Liver (tissue), 9 donors: ENCODE measurements around the gene SPHK2. TPM values are rescaled to one million over a fixed set of nuclear protein-coding genes. Genes with fewer than 3 reads are reported as not detected.
A peak's percentile ranks its signal among the peaks of the same experiment; 100 is the strongest.

Source experiments
- DNase-seq: peaks from one replicate; pipeline ENCODE4 v3.0.0-alpha.2; 2017; ENCODE audit warnings: low spot score
- H3K27ac ChIP-seq, 2 donors: one replicate each; pipeline ENCODE4 v1.7.0; 2013; ENCODE audit warnings: inconsistent platforms in 2 of 2, low read length in 2 of 2, control low read depth in 1 of 2, low read depth in 1 of 2, mild to moderate bottlenecking in 1 of 2
- H3K27me3 ChIP-seq, 4 donors: one replicate each; pipeline versions ENCODE4 v1.6.1 to v1.7.0; 2013; ENCODE audit warnings: low read length in 3 of 4, inconsistent platforms in 1 of 4, mild to moderate bottlenecking in 1 of 4, moderate library complexity in 1 of 4; ENCODE audit not compliant: control insufficient read depth in 4 of 4, insufficient read depth in 4 of 4
- H3K36me3 ChIP-seq, 4 donors: one replicate each; pipeline versions ENCODE4 v1.6.1 to v1.7.0; 2013; ENCODE audit warnings: low read length in 3 of 4, mild to moderate bottlenecking in 3 of 4, low read depth in 1 of 4, moderate library complexity in 1 of 4; ENCODE audit not compliant: control insufficient read depth in 4 of 4, insufficient read depth in 3 of 4
- H3K4me1 ChIP-seq, 4 donors: one replicate each; pipeline versions ENCODE4 v1.6.1 to v1.7.0; 2013; ENCODE audit warnings: low read length in 3 of 4, mild to moderate bottlenecking in 3 of 4, moderate library complexity in 1 of 4; ENCODE audit not compliant: control insufficient read depth in 4 of 4, insufficient read depth in 4 of 4
- H3K4me3 ChIP-seq, 3 donors: one replicate each; pipeline versions ENCODE4 v1.6.1 to v1.7.0; 2013; ENCODE audit warnings: low read length in 3 of 3, control low read depth in 1 of 3, low read depth in 1 of 3, mild to moderate bottlenecking in 1 of 3
- H3K9ac ChIP-seq, 2 donors: one replicate each; pipeline ENCODE4 v1.7.0; 2013; ENCODE audit warnings: low read length in 2 of 2, mild to moderate bottlenecking in 2 of 2, moderate library complexity in 2 of 2, control low read depth in 1 of 2, low read depth in 1 of 2
- H3K9me3 ChIP-seq, 4 donors: one replicate each; pipeline versions ENCODE4 v1.6.1 to v1.7.0; 2013; ENCODE audit warnings: low read length in 3 of 4; ENCODE audit not compliant: control insufficient read depth in 4 of 4
- ATF3 ChIP-seq: IDR thresholded peaks from 2 replicates; pipeline ENCODE4 v1.6.1; 2016; ENCODE audit warnings: antibody characterized with exemption
- EGR1 ChIP-seq, 2 donors: IDR thresholded peaks; 2 replicates each; pipeline ENCODE4 v1.6.1; 2016 to 2018; ENCODE audit warnings: antibody characterized with exemption in 2 of 2, low read depth in 2 of 2
- FOXA1 ChIP-seq: IDR thresholded peaks from 2 replicates; pipeline ENCODE4 v1.6.1; 2016; ENCODE audit warnings: antibody characterized with exemption
- FOXA2 ChIP-seq: IDR thresholded peaks from 2 replicates; pipeline ENCODE4 v1.6.1; 2016; ENCODE audit warnings: antibody characterized with exemption
- GABPA ChIP-seq, 2 donors: IDR thresholded peaks in 1 of 2; conservative IDR thresholded peaks in 1 of 2; 2 replicates each; pipeline ENCODE4 v1.6.1; 2016; ENCODE audit warnings: antibody characterized with exemption in 2 of 2, mild to moderate bottlenecking in 1 of 2, moderate library complexity in 1 of 2
- HNF4A ChIP-seq, 2 donors: conservative IDR thresholded peaks; 2 replicates each; pipeline ENCODE4 v1.6.1; 2016; ENCODE audit warnings: antibody characterized with exemption in 2 of 2, mild to moderate bottlenecking in 2 of 2
- HNF4G ChIP-seq: IDR thresholded peaks from 2 replicates; pipeline ENCODE4 v1.6.1; 2016; ENCODE audit warnings: antibody characterized with exemption
- JUND ChIP-seq, 2 donors: IDR thresholded peaks; 2 replicates each; pipeline ENCODE4 v1.6.1; 2016; ENCODE audit warnings: antibody characterized with exemption in 2 of 2
- NR2F2 ChIP-seq: IDR thresholded peaks from 2 replicates; pipeline ENCODE4 v1.6.1; 2016; ENCODE audit warnings: antibody characterized with exemption
- RAD21 ChIP-seq, 2 donors: IDR thresholded peaks; 2 replicates each; pipeline ENCODE4 v1.6.1; 2016; ENCODE audit warnings: antibody characterized with exemption in 2 of 2, mild to moderate bottlenecking in 2 of 2
- RXRA ChIP-seq, 2 donors: IDR thresholded peaks; 2 replicates each; pipeline ENCODE4 v1.6.1; 2017 to 2018; ENCODE audit warnings: antibody characterized with exemption in 2 of 2, mild to moderate bottlenecking in 1 of 2
- SP1 ChIP-seq: IDR thresholded peaks from 2 replicates; pipeline ENCODE4 v1.6.1; 2018; ENCODE audit warnings: antibody characterized with exemption, mild to moderate bottlenecking
- TAF1 ChIP-seq: conservative IDR thresholded peaks from 2 replicates; pipeline ENCODE4 v1.6.1; 2016; ENCODE audit warnings: antibody characterized with exemption, mild to moderate bottlenecking
- YY1 ChIP-seq: IDR thresholded peaks from 2 replicates; pipeline ENCODE4 v1.6.1; 2016; ENCODE audit warnings: antibody characterized with exemption, mild to moderate bottlenecking
- ZBTB33 ChIP-seq: IDR thresholded peaks from 2 replicates; pipeline ENCODE4 v1.6.1; 2016; ENCODE audit warnings: antibody characterized with exemption
- WGBS: extraction: QIAGEN DNeasy Blood & Tissue Kit; methylation state at CpG from one replicate; pipeline ENCODE4 v1.1.7; 2013; 5-methylcytosine and 5-hydroxymethylcytosine counted together
- polyA plus RNA-seq, 2 donors: library from polyadenylated mRNA; stranded (reverse) in 1 of 2; unstranded in 1 of 2; fragments of 200-250 nt in 1 of 2; fragments of >200 nt in 1 of 2; fragmentation: Nextera tagmentation in 1 of 2; extraction: Ambion mirVana in 1 of 2; gene quantifications; one replicate each; pipeline versions ENCODE4 v1.2.1 to v1.2.3, GENCODE V29; 2013 to 2015
- total RNA-seq, 2 donors: library from RNA; depleted of rRNA; stranded (reverse); fragments of >200 nt; gene quantifications; one replicate each; pipeline ENCODE4 v1.2.3, GENCODE V29; 2014
- TF ChIP-seq, protein P1 (sequence below): IDR thresholded peaks from 2 replicates; pipeline ENCODE4 v1.6.1; 2016; ENCODE audit warnings: antibody characterized with exemption, mild to moderate bottlenecking
- TF ChIP-seq, protein P2 (sequence below): fragments of 150-350 bp; IDR thresholded peaks from 2 replicates; pipeline ENCODE4 v1.5.1; 2017; ENCODE audit warnings: improper control_type of control experiment, low read depth, low read length; ENCODE audit not compliant: missing input control
- TF ChIP-seq, protein P3 (sequence below): IDR thresholded peaks from 2 replicates; pipeline ENCODE4 v1.6.1; 2016; ENCODE audit warnings: antibody characterized with exemption
- donor health status: healthy.
- donor health status: healthy.
- donor health status: healthy.
- donor health status: healthy.
- donor health status: healthy.

Gene SPHK2
- total and polyA plus RNA-seq, 4 donors: 9.6 to 17.3 (median 12.3) TPM

GRCh38 chr19:48633148-48634035 is 14.1 kb downstream of the SPHK2 start:
- H3K4me3 ChIP-seq: no peak overlapping the region
- H3K4me1 ChIP-seq: peaks cover 16 to 64% (median 34%) of the 10 kb centered on the region in 4 donors
- H3K9ac ChIP-seq: no peak overlapping the region
- no peaks in the 10 kb centered on the region for H3K9me3 ChIP-seq
- DNase-seq: no peak
- TF ChIP-seq ATF3: no peak
- no peak for TF ChIP-seq GABPA (IDR thresholded peaks at IDR 0.05 in 1 of 2, conservative IDR thresholded peaks at IDR 0.05 in 1 of 2)
- TF ChIP-seq SP1: peak; percentile 15
- peak; percentile 67 for TF ChIP-seq NR2F2
- peak; percentile 39 to 54 for TF ChIP-seq RXRA (IDR thresholded peaks at IDR 0.05)
- peak; percentile 71 to 72 for TF ChIP-seq HNF4A (conservative IDR thresholded peaks at IDR 0.05)
- H3K27ac ChIP-seq: peak overlapping the region; percentile 98 to 99
- no peaks in the 10 kb centered on the region for H3K27me3 ChIP-seq
- 64% methylated on average over 22 of the region's 22 CpGs for WGBS
- H3K36me3 ChIP-seq: peaks cover 0 to 7% (median 1%) of the 10 kb centered on the region in 4 donors

- H3K4me3 ChIP-seq: peak overlapping the region in 2 of 3 donors; percentile 1 to 14
- TF ChIP-seq NR2F2: no peak
- TF ChIP-seq RAD21 (IDR thresholded peaks at IDR 0.05): no peak
- TF ChIP-seq EGR1 (IDR thresholded peaks at IDR 0.05; ENCODE audit: low read depth in 2 of 2): no peak
- TF ChIP-seq RXRA (IDR thresholded peaks at IDR 0.05): no peak
- no peak for TF ChIP-seq HNF4A (conservative IDR thresholded peaks at IDR 0.05)
- TF ChIP-seq SP1: no peak
- TF ChIP-seq, protein P1, sequence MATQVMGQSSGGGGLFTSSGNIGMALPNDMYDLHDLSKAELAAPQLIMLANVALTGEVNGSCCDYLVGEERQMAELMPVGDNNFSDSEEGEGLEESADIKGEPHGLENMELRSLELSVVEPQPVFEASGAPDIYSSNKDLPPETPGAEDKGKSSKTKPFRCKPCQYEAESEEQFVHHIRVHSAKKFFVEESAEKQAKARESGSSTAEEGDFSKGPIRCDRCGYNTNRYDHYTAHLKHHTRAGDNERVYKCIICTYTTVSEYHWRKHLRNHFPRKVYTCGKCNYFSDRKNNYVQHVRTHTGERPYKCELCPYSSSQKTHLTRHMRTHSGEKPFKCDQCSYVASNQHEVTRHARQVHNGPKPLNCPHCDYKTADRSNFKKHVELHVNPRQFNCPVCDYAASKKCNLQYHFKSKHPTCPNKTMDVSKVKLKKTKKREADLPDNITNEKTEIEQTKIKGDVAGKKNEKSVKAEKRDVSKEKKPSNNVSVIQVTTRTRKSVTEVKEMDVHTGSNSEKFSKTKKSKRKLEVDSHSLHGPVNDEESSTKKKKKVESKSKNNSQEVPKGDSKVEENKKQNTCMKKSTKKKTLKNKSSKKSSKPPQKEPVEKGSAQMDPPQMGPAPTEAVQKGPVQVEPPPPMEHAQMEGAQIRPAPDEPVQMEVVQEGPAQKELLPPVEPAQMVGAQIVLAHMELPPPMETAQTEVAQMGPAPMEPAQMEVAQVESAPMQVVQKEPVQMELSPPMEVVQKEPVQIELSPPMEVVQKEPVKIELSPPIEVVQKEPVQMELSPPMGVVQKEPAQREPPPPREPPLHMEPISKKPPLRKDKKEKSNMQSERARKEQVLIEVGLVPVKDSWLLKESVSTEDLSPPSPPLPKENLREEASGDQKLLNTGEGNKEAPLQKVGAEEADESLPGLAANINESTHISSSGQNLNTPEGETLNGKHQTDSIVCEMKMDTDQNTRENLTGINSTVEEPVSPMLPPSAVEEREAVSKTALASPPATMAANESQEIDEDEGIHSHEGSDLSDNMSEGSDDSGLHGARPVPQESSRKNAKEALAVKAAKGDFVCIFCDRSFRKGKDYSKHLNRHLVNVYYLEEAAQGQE: no peak
- TF ChIP-seq FOXA1: no peak
- TF ChIP-seq JUND (IDR thresholded peaks at IDR 0.05): no peak
- TF ChIP-seq TAF1: no peak
- TF ChIP-seq YY1: no peak
- no peak for TF ChIP-seq HNF4G
- TF ChIP-seq GABPA (IDR thresholded peaks at IDR 0.05 in 1 of 2, conservative IDR thresholded peaks at IDR 0.05 in 1 of 2): no peak
- TF ChIP-seq, protein P2, sequence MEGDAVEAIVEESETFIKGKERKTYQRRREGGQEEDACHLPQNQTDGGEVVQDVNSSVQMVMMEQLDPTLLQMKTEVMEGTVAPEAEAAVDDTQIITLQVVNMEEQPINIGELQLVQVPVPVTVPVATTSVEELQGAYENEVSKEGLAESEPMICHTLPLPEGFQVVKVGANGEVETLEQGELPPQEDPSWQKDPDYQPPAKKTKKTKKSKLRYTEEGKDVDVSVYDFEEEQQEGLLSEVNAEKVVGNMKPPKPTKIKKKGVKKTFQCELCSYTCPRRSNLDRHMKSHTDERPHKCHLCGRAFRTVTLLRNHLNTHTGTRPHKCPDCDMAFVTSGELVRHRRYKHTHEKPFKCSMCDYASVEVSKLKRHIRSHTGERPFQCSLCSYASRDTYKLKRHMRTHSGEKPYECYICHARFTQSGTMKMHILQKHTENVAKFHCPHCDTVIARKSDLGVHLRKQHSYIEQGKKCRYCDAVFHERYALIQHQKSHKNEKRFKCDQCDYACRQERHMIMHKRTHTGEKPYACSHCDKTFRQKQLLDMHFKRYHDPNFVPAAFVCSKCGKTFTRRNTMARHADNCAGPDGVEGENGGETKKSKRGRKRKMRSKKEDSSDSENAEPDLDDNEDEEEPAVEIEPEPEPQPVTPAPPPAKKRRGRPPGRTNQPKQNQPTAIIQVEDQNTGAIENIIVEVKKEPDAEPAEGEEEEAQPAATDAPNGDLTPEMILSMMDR: no peak
- no peak for TF ChIP-seq ZBTB33
- no peak for TF ChIP-seq FOXA2
- TF ChIP-seq, protein P3, sequence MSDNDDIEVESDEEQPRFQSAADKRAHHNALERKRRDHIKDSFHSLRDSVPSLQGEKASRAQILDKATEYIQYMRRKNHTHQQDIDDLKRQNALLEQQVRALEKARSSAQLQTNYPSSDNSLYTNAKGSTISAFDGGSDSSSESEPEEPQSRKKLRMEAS: no peak
- TF ChIP-seq ATF3: no peak
- DNase-seq: no peak
- peak overlapping the region; percentile 33 to 40 for H3K9ac ChIP-seq
- no peaks in the 10 kb centered on the region for H3K9me3 ChIP-seq
- H3K4me1 ChIP-seq: peaks cover 14 to 66% (median 38%) of the 10 kb centered on the region in 4 donors
- H3K27ac ChIP-seq: peak overlapping the region; percentile 98 to 99
- no peaks in the 10 kb centered on the region for H3K27me3 ChIP-seq
- peaks cover 0 to 7% (median 1%) of the 10 kb centered on the region in 4 donors for H3K36me3 ChIP-seq
- 53% methylated on average over 7 of the region's 7 CpGs for WGBS
These were observed 14.7 kb downstream of the SPHK2 start for GRCh38 chr19:48634036-48634342.
